ENCODE measurements around the gene RPTOR.

DNA sequence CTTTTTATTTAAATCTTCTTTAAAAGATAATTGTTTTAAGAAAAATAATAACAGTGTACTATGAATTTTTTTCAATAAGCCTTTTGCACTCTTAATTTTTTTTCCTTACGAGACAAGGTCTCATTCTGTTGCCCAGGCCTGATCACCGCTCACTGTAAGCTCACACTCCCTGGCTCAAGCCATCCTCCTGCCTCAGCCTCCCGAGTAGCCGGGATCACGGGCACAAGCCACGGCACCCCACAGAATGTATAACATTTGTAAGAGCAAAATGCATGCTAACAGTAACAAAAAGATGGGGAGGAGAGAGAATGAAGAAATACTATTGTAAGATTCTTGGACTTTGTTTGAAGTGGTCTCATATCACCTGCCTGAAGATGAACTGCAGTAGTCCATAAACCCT is 320.1 kb downstream of the RPTOR start:
- no peak for TF ChIP-seq POLR2A (IDR thresholded peaks at IDR 0.05)
- TF ChIP-seq, protein P1, sequence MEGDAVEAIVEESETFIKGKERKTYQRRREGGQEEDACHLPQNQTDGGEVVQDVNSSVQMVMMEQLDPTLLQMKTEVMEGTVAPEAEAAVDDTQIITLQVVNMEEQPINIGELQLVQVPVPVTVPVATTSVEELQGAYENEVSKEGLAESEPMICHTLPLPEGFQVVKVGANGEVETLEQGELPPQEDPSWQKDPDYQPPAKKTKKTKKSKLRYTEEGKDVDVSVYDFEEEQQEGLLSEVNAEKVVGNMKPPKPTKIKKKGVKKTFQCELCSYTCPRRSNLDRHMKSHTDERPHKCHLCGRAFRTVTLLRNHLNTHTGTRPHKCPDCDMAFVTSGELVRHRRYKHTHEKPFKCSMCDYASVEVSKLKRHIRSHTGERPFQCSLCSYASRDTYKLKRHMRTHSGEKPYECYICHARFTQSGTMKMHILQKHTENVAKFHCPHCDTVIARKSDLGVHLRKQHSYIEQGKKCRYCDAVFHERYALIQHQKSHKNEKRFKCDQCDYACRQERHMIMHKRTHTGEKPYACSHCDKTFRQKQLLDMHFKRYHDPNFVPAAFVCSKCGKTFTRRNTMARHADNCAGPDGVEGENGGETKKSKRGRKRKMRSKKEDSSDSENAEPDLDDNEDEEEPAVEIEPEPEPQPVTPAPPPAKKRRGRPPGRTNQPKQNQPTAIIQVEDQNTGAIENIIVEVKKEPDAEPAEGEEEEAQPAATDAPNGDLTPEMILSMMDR (IDR thresholded peaks at IDR 0.05 in 4 of 5, conservative IDR thresholded peaks at IDR 0.05 in 1 of 5), result no peak

All from gastrocnemius medialis (tissue), 4 donors.